ENCODE data around the gene ATP6V0E1.

The ATP6V0E1 gene

DNA sequence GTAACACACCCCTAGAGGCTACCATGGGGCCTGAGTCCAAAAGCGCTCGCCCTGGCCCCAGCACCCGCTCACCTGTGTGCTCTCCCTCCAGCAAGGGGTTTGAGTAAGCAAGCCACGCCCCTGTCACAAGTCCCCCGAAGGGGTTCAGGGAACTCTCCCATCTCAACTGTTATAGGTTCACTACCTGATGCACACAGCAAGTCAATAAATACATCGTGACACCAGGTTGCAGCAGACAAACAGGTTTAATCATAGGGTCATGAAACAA, 64.2 kb downstream of the ATP6V0E1 start:
- no peak for DNase-seq (ENCODE audit: low spot score)
- in situ Hi-C loops (cut with MboI; ENCODE audit: low pct_unique_long_range_greater_than_20kb, low sequenced_read_pairs, unreplicated experiment), result no loop called here
- TF ChIP-seq, protein P1, sequence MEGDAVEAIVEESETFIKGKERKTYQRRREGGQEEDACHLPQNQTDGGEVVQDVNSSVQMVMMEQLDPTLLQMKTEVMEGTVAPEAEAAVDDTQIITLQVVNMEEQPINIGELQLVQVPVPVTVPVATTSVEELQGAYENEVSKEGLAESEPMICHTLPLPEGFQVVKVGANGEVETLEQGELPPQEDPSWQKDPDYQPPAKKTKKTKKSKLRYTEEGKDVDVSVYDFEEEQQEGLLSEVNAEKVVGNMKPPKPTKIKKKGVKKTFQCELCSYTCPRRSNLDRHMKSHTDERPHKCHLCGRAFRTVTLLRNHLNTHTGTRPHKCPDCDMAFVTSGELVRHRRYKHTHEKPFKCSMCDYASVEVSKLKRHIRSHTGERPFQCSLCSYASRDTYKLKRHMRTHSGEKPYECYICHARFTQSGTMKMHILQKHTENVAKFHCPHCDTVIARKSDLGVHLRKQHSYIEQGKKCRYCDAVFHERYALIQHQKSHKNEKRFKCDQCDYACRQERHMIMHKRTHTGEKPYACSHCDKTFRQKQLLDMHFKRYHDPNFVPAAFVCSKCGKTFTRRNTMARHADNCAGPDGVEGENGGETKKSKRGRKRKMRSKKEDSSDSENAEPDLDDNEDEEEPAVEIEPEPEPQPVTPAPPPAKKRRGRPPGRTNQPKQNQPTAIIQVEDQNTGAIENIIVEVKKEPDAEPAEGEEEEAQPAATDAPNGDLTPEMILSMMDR (IDR thresholded peaks at IDR 0.05; ENCODE audit: extremely low read depth, insufficient read depth, missing control alignments), result no peak

- TF ChIP-seq, protein P1 (IDR thresholded peaks at IDR 0.05; ENCODE audit: extremely low read depth, insufficient read depth, missing control alignments), result no peak
- in situ Hi-C loops (cut with MboI; ENCODE audit: low pct_unique_long_range_greater_than_20kb, low sequenced_read_pairs, unreplicated experiment), result no loop called here
- no peak for DNase-seq (ENCODE audit: low spot score)
Measured at GRCh38 chr5:173050791-173051190, 67.2 kb downstream of the ATP6V0E1 start.

GRCh38 chr5:173051746-173052145, 68.2 kb downstream of the ATP6V0E1 start:
- in situ Hi-C loops (cut with MboI; ENCODE audit: low pct_unique_long_range_greater_than_20kb, low sequenced_read_pairs, unreplicated experiment), result no loop called here
- TF ChIP-seq, protein P1 (IDR thresholded peaks at IDR 0.05; ENCODE audit: extremely low read depth, insufficient read depth, missing control alignments), result no peak
- DNase-seq (ENCODE audit: low spot score), result no peak

- TF ChIP-seq, protein P1 (IDR thresholded peaks at IDR 0.05; ENCODE audit: extremely low read depth, insufficient read depth, missing control alignments), result no peak
- in situ Hi-C loops (cut with MboI; ENCODE audit: low pct_unique_long_range_greater_than_20kb, low sequenced_read_pairs, unreplicated experiment), result no loop called here
- no peak for DNase-seq (ENCODE audit: low spot score)
Measured at GRCh38 chr5:173053041-173053440, 69.5 kb downstream of the ATP6V0E1 start.

GRCh38 chr5:173055042-173055721, 71.6 kb downstream of the ATP6V0E1 start:
- no peak for DNase-seq (ENCODE audit: low spot score)
- TF ChIP-seq, protein P1 (IDR thresholded peaks at IDR 0.05; ENCODE audit: extremely low read depth, insufficient read depth, missing control alignments), result no peak
- in situ Hi-C loops (cut with MboI; ENCODE audit: low pct_unique_long_range_greater_than_20kb, low sequenced_read_pairs, unreplicated experiment), result no loop called here

- no peak for DNase-seq (ENCODE audit: low spot score)
- TF ChIP-seq, protein P1 (IDR thresholded peaks at IDR 0.05; ENCODE audit: extremely low read depth, insufficient read depth, missing control alignments), result no peak
- in situ Hi-C loops (cut with MboI; ENCODE audit: low pct_unique_long_range_greater_than_20kb, low sequenced_read_pairs, unreplicated experiment), result no loop called here
Measured at GRCh38 chr5:173055722-173055982, 72.1 kb downstream of the ATP6V0E1 start.

Measured in GM13977 (cell line).